Stimulated activated CD4-positive, alpha-beta T cell treated with anti-CD3 and anti-CD28 coated beads, TNF-alpha, amount 100 ng/mL, for 48 hours (primary cell): ENCODE measurements around the gene DLGAP1.
A peak's percentile ranks its signal among the peaks of the same experiment; 100 is the strongest.
"Not testable (repeated sequence)": the region's sequence is repeated elsewhere in the genome, so short reads cannot be mapped to it uniquely, and the experiment has no call there.

ENCODE experiments used
- DNase-seq, 3 donors: peaks; one replicate each; pipeline ENCODE4 v3.0.0-alpha.2; 2020; ENCODE audit warnings: low read depth in 3 of 3

DLGAP1 gene

DNA sequence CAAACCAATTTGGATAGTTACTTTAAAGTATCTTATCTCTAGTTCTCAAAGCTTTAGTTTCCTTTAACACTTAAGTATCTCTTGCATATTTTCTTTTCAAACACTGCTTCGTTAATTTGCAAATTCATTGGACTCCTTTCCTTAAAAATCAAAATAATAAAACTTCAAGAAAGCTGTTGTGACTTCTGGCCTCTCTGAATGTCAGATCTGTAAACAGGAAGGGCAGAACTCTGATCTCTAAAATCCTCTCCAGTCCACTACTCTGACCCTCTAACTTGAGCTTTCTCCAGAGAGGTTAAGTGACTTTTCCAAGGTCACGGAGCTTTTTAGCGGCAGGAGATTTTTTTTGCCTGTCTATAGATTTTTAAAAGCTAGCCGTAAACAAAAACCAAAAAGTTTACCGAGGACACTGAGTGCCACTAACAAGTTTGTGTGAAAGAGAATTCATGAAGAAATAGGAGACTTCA, 849.6 kb downstream of the DLGAP1 start:
- no peak for DNase-seq

DNA sequence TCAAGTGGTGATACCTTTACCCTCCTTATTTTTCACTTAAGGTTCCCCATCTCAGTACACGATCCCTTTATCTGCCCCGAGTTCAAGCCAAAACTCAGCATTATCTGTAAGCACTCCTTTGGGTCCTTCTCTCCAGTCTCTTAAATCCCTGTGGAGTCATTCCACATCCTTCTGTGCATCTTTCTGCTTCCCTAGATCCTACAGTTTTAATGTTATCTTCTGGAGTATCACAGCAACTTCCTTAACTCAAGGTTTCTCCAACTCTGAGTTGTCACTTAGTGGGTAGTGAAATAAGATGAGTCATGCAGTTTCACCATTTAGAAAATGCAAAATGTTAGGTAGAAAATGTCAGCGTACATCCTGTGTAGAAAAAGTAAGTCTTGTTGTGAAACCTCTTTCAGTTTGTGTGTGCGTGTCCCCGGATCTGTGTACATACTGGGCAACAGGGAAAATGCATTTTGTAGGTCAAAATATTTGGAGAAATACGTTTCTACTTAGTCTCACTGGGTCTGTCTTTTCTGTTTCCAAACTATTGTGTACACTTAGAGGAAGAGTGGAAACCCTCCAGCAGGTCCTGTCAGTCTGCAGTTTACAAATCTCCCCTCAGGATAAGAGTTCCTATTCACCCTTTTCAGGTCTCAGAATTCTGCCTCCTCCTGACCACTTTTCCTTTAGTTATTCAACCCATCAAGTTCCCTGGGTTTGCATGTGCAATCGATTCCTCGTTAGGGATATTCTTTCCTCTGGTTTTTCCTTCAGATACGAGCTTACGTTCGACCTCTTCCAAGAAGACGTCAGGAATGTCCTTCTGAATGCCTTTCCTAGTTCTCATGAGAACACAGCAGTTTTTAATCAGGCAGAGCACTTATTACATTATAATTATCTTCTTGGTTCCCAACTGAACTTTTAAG, 850.4 kb downstream of the DLGAP1 start:
- DNase-seq = no peak

DNA sequence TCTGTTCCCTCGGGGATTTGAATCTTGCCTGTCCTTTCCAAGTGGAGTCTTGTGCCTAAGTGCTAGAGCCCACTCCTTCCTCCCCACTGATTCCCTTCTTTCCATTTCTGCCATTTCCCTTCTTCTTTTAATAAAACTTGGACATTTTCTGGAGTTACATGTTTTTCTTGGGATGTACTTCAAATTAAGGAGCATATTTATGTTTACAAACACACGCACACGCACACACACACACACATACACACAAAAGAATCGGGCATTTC, 850.9 kb downstream of the DLGAP1 start:
- no peak for DNase-seq

DNA sequence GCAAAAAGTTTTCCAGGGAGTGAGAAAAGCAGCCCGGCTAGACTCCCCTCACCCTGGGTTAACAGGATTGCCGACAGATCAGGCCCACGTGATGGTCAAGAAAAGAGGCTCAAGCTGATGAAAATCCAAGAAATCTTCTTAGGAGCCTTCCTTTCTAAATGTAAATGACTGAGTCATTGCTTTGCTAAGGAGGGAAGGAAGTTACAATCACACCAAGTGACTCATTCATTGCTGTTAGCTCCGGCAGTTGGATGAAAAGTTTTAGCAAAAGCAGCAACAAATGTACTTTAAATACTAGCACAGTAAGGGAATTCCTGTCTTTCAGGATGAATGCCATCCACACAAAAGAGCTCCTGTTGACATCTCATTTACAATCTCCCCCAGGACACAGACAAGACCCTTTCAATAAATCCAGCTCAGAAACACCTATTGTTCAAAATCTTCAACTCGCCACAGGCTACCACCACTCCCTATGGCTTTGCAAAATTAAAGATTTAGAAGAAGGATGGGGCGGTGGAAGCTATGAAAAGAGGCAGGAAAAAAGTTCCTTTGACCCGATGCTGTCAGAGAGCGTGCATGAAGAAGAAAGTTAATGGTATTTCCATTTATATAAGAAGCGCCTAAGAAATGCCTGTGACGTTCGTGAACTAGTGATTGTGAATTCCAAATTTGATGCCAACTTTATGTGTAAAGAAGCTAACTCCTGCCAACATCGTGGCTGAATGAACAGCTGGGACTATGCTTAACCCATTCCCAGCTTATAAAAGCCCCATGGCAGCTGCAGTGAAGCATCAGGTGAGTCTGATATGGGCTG, 851.5 kb downstream of the DLGAP1 start:
- DNase-seq = no peak

DNA sequence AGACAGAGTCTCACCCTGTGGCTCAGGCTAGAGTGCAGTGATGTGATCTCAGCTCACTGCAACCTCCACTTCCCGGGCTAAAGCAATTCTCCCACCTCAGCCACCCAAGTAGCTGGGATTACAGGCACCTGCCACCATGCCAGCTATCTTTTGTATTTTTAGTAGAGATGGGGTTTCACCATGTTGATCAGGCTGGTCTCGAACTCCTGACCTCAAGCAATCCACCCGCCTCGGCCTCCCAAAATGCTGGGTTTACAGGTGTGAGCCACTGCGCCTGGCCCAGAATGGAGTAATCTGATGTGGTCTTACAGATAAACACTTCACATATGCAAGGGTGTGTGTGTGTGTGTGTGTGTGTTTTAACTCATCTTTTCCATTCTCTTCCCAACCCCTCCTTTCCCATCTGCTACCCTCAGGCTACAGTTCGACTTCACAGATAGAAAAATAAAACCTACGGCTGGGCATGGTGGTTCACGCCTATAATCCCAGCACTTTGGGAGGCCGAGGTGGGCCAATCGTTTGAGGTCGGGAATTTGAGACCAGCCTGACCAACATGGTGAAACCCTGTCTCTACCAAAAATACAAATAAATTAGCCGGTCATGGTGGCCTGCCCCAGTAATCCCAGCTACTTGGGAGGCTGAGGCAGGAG, 853.9 kb downstream of the DLGAP1 start:
- not testable (repeated sequence) for DNase-seq

DNA sequence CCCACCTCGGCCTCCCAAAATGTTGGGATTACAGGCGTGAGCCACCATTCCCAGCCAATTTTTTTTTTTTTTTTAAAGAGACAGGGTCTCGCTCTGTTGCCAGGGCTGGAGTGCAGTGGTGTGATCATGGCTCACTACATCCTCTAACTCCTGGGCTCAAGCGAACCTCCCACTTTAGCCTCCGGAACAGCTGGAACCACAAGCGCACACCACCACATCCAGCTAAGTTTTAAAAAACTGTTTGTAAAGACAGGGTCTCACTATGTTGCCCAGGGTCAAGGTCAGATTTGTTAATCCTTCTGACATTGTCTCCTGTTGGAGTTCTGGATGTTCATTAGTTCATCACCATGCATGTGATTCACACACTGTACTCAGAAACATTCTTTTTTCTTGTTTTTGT, 855.2 kb downstream of the DLGAP1 start:
- DNase-seq = no peak

DNA sequence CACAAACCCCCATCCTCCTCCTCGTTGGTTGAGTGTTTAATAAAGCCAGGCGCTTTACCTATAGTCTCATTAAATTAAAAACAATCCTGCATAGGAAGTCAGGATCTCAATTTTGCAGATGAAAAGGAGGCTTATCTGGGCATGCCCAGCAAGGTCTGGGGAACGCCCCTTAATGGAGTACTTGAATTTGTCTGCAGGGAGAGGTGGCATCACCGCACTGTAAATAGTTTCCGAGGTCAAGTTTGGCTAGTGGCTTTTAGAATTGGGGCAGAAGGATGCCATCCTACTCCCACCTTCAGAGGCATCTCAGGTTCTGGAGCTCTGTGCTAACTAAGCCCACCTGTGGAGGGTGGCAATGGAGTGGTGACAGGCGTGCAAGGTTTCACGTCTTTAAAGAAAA, 855.9 kb downstream of the DLGAP1 start:
- no peak for DNase-seq

DNA sequence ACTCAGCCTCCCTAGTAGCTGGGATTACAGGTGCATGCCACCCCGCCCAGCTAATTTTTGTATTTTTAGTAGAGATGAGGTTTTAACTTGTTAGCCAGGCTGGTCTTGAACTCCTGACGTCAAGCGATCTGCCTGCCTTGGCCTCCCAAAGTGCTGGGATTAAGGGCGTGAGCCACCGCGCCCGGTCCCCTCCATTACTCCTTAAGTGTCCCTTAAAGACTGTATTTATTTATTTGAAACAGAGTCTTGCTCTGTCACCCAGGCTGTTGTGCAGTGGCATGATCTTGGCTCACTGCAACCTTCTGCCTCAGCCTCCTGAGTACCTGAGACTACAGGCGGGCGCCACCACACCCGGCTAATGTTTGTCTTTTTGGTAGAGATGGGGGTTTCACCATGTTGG, 856.5 kb downstream of the DLGAP1 start:
- no peak for DNase-seq

DNA sequence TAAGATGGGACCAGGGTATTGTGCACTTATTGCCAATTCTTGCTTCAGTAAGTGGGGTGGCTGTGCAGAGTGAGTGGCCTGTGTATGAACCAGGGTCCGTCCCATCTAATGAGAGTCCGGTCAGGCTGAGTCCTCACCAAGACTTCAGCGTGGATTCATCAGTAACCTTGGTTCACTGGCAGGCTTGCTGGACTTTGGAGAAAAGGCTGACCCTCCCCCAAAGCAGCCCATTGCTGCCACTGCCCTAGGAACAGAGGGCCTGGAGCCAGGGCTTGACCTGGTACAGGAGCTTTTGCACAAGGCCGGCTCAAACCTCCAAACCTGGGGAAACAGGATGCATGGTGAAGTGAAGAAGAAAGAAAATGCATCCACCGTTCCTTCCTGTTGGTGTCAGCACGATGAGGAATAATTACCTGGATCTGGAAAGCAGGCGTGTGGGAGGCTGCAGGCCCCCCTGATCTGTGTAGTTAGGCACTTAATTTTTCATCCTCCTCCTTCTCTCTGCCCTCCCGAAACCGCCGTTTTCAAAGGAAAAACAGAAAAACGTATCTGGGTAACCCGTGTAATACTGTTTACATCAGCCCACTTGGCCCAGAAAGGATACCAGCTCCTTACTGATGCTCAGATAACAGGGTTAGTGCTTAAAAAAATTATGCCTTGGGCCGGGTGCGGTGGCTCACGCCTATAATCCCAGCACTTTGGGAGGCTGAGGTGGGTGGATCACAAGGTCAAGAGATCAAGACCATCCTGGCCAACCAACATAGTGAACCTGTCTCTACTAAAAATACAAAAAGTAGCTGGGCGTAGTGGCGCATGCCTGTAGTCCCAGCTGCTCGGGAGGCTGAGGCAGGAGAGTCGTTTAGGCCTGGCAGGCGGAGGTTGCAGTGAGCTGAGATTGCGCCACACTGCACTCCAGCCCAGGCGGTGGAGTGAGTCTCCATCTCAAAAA, 857.4 kb downstream of the DLGAP1 start:
- no peak for DNase-seq

DNA sequence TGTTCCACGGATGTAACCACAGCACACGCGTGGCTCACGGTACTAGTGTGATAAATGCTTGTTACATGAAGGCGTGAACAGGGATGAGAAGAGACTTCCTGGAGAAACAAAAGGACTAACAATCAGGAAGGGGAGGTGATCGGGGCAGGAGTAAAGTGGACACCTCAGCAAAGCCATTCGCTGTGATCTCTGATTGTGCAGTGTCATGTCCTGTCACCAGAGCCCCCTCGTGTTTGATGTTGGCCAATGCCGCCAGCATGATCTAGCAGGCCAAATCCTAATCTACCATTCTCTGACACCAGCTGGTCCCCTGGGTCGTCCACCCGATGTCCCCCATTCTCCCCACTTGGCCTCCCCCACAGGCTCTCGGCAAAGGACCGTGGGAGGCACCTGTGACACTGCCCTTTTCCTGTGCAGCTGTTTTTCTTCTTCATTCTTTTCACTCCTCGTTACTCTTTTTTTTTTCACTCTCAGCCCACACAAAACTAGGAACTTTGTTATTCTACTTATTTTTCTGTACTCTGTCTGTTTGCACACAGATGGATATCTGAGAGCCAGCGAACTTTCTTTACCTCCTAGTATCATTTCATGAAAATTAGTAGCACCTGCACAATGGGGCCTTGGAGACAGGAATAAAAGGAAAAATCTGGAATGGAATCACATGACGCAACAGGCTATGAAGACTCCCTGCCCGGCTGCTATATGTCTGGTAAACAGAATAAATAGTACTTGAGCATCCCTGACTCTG, 858.3 kb downstream of the DLGAP1 start:
- DNase-seq = no peak

DNA sequence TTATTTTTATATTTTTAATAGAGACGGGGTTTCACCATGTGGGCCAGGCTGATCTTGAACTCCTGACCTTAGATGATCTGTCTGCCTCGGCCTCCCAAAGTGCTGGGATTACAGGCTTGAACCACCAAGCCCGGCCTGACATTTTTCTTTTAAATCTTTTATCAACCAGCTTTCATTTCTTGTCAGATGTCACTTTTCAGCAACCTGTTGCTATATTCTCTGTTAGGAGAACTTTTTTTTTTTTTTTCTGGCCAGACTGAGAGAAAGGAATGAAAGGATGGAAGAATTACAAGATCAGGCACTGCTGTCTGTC, 858.8 kb downstream of the DLGAP1 start:
- no peak for DNase-seq

DNA sequence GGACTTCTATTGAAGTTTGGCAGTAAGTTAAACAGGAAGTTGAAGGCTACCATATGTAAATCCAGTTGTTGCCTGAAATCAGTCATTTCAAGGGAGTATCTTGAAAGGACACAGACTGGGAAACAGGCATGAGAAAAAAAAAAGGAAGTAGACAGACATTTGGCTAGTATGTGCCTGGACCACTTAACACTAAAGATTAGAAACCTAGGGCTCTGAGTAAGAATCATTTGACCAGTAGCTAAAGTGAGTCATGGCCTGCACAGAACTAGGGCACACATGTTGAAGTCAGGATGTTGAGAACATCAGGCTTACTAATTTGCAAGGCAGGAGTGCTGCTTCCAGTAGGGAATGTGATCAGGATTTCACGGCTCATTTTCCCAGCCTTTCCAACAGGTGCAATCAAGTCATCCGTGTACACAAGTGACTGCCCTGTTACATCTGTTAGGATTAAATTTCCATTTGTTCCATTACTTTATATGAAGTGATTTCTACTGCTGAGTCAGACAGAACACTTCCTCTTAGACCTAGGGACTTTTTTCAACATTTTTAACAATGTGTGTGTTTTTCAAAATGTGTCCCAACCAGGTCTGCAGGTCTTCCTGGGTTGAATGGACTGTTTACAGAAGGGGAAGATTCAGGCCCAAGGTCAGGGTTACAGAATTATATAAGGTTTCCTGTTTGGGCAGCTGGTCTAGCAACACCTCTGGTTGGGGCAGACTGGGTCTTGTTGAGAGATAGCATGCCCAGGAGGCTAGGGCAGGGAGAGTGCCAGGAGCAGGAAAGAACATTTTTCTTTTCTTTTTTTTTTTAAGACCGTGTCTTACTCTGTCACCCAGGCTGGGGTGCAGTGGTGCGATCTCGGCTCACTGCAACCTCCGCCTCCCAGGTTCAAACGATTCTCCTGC, 859.5 kb downstream of the DLGAP1 start:
- peak in 1 of 3 donors; percentile 33 for DNase-seq

DNA sequence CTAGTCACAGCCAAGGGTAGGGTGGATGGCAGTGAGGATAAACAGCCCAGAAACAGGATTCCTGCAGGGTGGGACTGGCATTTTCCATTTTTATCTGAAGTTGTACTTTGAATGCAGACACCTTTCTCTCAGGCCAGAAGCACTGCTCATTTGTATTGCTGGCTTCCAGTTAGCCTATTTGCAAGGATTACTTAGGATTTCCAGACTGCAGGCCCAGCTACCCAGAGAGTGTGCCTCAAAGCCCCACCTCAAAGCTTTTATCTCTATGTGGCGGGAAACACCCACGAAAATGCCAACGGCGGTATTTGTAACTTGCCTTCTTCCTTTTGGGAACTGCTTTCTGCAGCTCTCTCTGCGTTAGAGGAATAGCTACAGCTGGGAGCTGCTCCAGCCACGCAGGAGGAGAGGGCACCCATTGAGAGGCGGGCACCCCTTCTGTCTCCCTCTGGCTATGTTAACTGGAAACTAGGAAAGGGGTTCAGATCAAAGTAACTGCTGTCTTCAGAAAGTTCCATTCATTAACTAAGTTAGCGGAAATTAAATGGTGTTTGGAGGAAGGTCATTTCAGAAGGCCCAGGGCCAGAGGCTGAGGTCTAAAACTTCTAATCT, 860.2 kb downstream of the DLGAP1 start:
- no peak for DNase-seq

DNA sequence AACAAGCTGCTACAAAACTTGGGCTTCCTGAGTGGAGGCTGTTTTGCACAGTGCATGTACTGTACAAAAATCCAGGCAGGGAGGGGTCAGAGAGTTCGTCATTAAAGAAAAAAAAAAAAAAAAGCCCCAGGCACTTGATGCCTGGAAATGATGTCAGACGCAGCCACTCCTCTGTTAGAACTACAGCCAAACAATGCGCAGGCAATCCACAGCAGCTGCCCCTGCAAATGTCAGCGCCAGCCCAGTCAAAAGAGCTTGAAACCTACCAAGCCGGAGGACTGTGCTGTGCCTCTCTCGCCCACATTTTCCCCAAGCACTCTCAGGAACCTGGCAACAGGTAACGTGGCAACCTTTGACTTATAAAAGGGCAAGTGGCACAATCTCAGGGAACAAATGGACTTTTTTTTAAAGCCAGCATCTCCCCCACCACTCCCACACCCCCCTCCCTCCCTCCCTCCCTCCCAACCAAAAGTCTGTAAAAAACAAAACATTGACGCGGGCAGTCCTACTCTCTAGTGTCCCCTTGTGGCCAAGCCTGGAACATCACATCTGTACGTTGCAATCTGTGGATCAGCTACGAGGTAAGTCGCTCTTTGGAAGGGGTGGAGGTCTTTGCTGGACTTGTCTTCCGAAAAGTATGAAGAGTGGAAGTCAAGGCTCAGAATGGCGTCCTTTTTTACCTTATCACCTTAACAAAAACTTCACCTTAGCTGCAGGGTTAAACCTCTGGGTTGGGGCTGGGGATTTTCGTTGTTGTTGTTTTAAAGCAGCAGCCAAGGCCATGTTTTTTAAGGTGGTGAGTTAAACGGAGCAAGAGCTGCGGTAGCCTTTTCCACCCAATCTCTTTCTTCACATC, 861.0 kb downstream of the DLGAP1 start:
- DNase-seq = peak; percentile 77 to 82 (median 80)

DNA sequence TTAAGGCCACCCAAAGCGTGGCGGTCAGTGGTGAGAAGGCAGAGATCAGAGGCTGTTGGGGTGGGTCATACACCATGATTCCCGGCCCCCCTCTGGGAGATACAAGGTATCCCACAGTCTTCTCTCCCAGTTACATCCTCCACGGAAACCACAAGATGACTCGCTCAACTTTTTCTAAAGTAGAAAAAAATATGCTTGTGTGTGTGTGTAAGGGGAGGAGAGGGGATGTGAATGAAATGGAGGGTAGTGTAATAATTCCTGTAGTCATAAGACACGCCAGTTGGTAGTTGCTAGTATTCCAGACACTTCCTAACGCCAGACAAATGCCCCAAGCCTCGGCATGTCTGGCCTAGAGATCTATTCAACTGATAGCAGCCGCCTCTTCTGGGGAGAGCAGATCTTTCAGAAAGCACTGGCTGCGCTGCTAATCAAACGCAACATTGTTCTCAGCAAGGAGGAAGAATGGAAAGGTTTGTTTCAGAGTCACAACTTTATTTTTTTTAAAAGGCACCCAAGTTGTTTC, 861.7 kb downstream of the DLGAP1 start:
- DNase-seq = no peak

DNA sequence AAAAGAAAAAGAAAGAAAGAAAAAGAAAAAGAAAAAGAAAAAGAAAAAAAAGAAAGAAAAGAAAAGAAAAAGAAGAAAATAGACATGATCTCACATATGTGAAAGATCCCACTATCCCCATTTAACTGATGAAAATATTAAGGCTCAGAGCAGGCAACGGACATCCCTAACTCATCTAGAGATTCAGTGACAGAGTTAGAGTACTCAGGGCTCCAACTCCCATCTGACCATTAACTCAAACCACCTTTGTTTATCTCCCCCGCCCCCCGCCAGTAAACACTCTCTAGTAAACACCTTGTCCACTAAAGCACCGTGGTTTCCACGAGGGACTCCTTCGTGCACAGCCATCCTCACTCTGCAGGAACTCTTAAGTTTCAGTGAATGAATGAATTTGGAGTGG, 862.2 kb downstream of the DLGAP1 start:
- DNase-seq = no peak

DNA sequence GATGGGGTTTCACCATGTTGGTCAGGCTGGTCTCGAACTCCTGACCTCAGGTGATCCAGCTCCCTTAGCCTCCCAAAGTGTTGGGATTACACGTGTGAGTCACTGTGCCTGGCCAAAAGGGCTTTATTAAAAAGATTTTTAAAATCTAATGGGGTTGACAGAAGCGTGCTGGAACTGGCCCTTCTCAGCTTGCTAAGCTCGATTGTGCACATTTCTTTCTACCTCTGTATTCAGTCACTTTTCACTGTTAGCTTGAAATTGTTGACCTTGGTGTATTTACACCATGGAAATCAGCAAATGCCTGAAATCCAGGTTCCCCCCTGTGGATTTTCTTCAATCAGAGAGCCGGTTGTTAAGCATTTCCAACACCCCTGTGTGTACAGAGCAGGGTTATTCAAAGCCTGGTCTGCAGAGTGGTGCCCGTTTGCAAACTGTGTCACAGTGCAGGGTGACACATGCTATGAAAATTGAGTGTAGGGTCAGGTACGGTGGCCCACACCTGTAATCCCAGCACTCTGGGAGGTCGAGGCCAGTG, 864.9 kb downstream of the DLGAP1 start:
- DNase-seq = no peak
